HG03108 (cell line): ENCODE measurements around the gene SIAH1.
A peak's percentile ranks its signal among the peaks of the same experiment; 100 is the strongest.
"Not testable (repeated sequence)": the region's sequence is repeated elsewhere in the genome, so short reads cannot be mapped to it uniquely, and the experiment has no call there.

Source experiments
- ATAC-seq: cut with Tn5 transposase; IDR thresholded peaks from one replicate; pipeline ENCODE4 v1.9.1; 2021; ENCODE audit warnings: moderate library complexity; ENCODE audit not compliant: unreplicated experiment

The SIAH1 gene

GRCh38 chr16:48393485-48394354 lies 8.5 kb upstream of the SIAH1 start:
- ATAC-seq, result no peak

GRCh38 chr16:48392407-48392806 lies 7.2 kb upstream of the SIAH1 start:
- ATAC-seq, result no peak

- no peak for ATAC-seq
Observed at GRCh38 chr16:48386559-48387312, 1.5 kb upstream of the SIAH1 start.

GRCh38 chr16:48384520-48385252 lies 527 bp downstream of the SIAH1 start:
- ATAC-seq, result peak; percentile 34

GRCh38 chr16:48383877-48384519 lies 1.2 kb downstream of the SIAH1 start:
- ATAC-seq, result no peak

- no peak for ATAC-seq
Observed at GRCh38 chr16:48383009-48383876, 2.0 kb downstream of the SIAH1 start.

- no peak for ATAC-seq
Observed at GRCh38 chr16:48382131-48382530, 3.1 kb downstream of the SIAH1 start.

GRCh38 chr16:48381201-48381600 lies 4.0 kb downstream of the SIAH1 start:
- ATAC-seq, result no peak

GRCh38 chr16:48378836-48379235 lies 6.4 kb downstream of the SIAH1 start:
- no peak for ATAC-seq

GRCh38 chr16:48378276-48378675 lies 6.9 kb downstream of the SIAH1 start:
- no peak for ATAC-seq

- ATAC-seq, result not testable (repeated sequence)
Observed at GRCh38 chr16:48377301-48377700, 7.9 kb downstream of the SIAH1 start.

- ATAC-seq, result no peak
Observed at GRCh38 chr16:48374255-48374654, 11.0 kb downstream of the SIAH1 start.

GRCh38 chr16:48373258-48374029 lies 11.8 kb downstream of the SIAH1 start:
- ATAC-seq, result no peak

- ATAC-seq, result no peak
Observed at GRCh38 chr16:48372744-48373143, 12.5 kb downstream of the SIAH1 start.

- no peak for ATAC-seq
Observed at GRCh38 chr16:48371393-48371780, 13.8 kb downstream of the SIAH1 start.

GRCh38 chr16:48370668-48371392 lies 14.4 kb downstream of the SIAH1 start:
- not testable (repeated sequence) for ATAC-seq

- no peak for ATAC-seq
Observed at GRCh38 chr16:48370229-48370628, 15.0 kb downstream of the SIAH1 start.

GRCh38 chr16:48369765-48370164 lies 15.4 kb downstream of the SIAH1 start:
- no peak for ATAC-seq
